Osteoblast (primary cell): Measurements from ENCODE around the gene PERM1. TPM values are rescaled to one million over a fixed set of nuclear protein-coding genes. Genes with fewer than 3 reads are reported as not detected.

Source experiments
- DNase-seq: peaks from one replicate; pipeline ENCODE4 v3.0.0; 2011; ENCODE audit warnings: low spot score, mixed read lengths; ENCODE audit not compliant: insufficient read length; ENCODE audit errors: missing footprints
- H2AFZ ChIP-seq: 2 replicates; pipeline ENCODE4 v1.6.0; 2011; ENCODE audit warnings: mild to moderate bottlenecking, low read length
- H3K27ac ChIP-seq: 2 replicates; pipeline ENCODE4 v1.5.1; 2011; ENCODE audit warnings: mild to moderate bottlenecking, low read depth, low read length, moderate library complexity
- H3K27me3 ChIP-seq: 2 replicates; pipeline ENCODE4 v1.6.0; 2012; ENCODE audit warnings: mild to moderate bottlenecking, control low read depth, inconsistent platforms, low read length, moderate library complexity; ENCODE audit not compliant: insufficient read depth
- H3K36me3 ChIP-seq: 2 replicates; pipeline ENCODE4 v1.5.1; 2011; ENCODE audit warnings: mild to moderate bottlenecking, low read length, control low read depth, moderate library complexity; ENCODE audit not compliant: insufficient read depth
- H3K4me1 ChIP-seq: 2 replicates; pipeline ENCODE4 v1.5.1; 2011; ENCODE audit warnings: mild to moderate bottlenecking, low read length, control low read depth, moderate library complexity; ENCODE audit not compliant: insufficient read depth
- H3K4me2 ChIP-seq: 2 replicates; pipeline ENCODE4 v1.6.0; 2011; ENCODE audit warnings: mild to moderate bottlenecking, low read length; ENCODE audit not compliant: insufficient read depth
- H3K4me3 ChIP-seq: fragments of 200-600 bp; sonication (generic); 3 replicates; pipeline ENCODE4 v1.5.1; 2012; ENCODE audit warnings: mild to moderate bottlenecking, low read length, inconsistent platforms; ENCODE audit not compliant: insufficient read depth
- H3K79me2 ChIP-seq: 2 replicates; pipeline ENCODE4 v1.6.0; 2012; ENCODE audit warnings: mild to moderate bottlenecking, low read length, control low read depth, inconsistent platforms; ENCODE audit not compliant: insufficient read depth
- H3K9me3 ChIP-seq: 2 replicates; pipeline ENCODE4 v1.5.1; 2011; ENCODE audit warnings: low read depth, low read length, control low read depth
- H4K20me1 ChIP-seq: 2 replicates; pipeline ENCODE4 v1.6.0; 2012; ENCODE audit warnings: mild to moderate bottlenecking, low read length, control low read depth; ENCODE audit not compliant: insufficient read depth
- total RNA-seq: library from RNA; depleted of rRNA; stranded (reverse); fragments of >200 nt; gene quantifications from 2 replicates; pipeline ENCODE4 v1.2.3, GENCODE V29; 2012
- TF ChIP-seq, protein P1 (sequence below): IDR thresholded peaks from 2 replicates; pipeline ENCODE4 v1.5.1; 2011; ENCODE audit warnings: mild to moderate bottlenecking, low read depth, low read length, moderate library complexity; ENCODE audit errors: extremely low read depth

PERM1 gene
- total RNA-seq, 1 donor, result not detected

DNA sequence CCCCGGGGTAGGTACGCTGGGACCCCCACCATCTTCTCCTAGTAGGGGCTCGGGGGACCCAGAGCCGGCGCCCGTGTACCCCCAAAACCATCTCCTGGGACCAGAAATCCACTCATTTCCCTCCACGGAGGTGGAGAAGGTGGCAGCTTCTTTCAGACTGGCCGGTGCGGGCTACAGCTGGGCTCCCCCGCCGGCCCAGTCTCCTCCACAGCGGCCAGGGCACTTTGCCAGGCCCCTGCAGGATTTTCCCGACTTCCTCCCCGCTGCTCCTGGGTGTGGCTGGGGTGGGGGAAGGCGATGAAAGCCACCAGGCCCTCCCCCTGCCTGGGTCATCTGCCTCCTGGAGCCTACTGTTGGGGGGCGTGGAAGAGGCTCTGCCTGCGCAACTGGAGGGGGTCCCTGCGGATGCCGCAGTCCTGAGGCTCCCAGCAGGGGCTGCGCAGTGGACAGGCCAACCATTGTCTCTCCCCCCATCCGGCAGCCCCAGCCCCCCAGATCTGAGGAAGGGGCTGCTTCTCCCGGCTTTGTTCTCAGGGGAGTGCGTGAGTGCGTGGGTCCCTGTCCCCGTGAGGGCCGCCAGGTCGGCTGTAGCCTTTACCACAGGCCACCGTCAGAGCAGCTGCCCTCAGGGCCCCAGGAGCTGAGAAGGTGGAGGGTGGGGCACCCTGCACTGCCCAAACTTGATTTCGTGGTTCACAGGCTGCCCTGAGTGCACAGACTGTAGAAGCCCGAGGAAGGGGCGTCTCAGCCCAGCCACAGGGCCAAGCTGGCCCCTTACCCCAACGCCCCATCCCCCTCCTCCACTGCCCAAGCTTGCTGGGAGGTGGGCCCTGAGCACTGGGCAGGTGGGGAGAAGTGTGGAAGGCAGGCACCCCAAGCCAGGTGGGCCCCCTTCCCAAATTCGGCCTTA is 39.4 kb upstream of the PERM1 start:
- no peaks in the 10 kb centered on the region for H3K27me3 ChIP-seq
- peak; percentile 98 for DNase-seq
- H3K4me3 ChIP-seq, result peak overlapping the region; percentile 66
- TF ChIP-seq, protein P1, sequence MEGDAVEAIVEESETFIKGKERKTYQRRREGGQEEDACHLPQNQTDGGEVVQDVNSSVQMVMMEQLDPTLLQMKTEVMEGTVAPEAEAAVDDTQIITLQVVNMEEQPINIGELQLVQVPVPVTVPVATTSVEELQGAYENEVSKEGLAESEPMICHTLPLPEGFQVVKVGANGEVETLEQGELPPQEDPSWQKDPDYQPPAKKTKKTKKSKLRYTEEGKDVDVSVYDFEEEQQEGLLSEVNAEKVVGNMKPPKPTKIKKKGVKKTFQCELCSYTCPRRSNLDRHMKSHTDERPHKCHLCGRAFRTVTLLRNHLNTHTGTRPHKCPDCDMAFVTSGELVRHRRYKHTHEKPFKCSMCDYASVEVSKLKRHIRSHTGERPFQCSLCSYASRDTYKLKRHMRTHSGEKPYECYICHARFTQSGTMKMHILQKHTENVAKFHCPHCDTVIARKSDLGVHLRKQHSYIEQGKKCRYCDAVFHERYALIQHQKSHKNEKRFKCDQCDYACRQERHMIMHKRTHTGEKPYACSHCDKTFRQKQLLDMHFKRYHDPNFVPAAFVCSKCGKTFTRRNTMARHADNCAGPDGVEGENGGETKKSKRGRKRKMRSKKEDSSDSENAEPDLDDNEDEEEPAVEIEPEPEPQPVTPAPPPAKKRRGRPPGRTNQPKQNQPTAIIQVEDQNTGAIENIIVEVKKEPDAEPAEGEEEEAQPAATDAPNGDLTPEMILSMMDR, result no peak
- H3K4me1 ChIP-seq, result peaks cover 3% of the 10 kb centered on the region
- no peaks in the 10 kb centered on the region for H3K79me2 ChIP-seq
- H3K36me3 ChIP-seq, result no peaks in the 10 kb centered on the region
- no peak overlapping the region for H2AFZ ChIP-seq
- peaks cover 4% of the 10 kb centered on the region for H4K20me1 ChIP-seq
- H3K9me3 ChIP-seq, result no peaks in the 10 kb centered on the region
- H3K4me2 ChIP-seq, result peak overlapping the region; percentile 61
- no peak overlapping the region for H3K27ac ChIP-seq

DNA sequence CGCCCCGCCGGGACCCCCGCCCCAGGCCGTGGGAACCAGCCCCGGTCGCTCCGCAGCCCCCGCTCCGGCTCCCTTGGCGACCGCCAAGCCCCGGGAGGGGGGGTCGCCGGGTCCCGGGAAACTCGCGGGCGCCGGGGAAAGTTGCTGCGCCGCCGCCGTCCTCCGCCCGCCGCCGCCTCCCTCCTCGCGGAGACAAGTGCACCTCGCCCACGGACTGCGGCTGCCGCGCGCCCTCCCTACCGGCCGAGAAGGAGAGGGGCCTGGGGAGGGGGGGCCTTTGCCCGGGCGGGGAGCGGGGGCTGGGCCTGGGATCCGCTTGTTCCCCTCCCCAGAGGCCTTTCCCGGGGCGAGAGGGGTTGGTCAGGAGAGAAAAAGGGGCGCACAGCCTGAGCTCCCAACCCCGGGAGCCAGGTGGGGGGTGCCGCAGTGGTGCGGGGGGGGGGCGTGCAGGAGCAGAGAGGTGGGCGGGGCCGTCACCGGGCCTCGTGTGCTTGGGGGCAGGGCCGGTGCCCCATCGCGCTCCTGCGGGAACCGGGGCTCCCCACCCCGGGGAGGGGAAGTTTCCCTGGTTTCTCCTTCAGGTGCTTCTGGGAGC is 38.6 kb upstream of the PERM1 start:
- peak; percentile 93 for DNase-seq
- no peaks in the 10 kb centered on the region for H3K36me3 ChIP-seq

DNA sequence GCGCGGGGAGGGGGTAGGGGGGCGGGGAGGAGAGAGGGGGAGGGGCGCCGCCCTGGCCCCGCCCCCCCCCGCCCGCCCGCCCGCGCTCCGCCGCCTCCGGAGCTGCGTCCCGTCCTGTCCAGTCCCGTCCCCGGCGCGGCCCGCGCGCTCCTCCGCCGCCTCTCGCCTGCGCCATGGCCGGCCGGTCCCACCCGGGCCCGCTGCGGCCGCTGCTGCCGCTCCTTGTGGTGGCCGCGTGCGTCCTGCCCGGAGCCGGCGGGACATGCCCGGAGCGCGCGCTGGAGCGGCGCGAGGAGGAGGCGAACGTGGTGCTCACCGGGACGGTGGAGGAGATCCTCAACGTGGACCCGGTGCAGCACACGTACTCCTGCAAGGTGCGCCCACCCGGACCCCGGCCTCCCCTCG is 38.1 kb upstream of the PERM1 start, which contains the start of gene AGRN:
Gene AGRN, plus strand, starts transcription at position 121 of the 405 bp plus-strand sequence. Its CDS starts 53 bp downstream, at position 174.
- Histone ChIP-seq H3K27ac (no peak within 1 kb of the TSS), H3K4me2 (peak within 1 kb of the TSS; percentile 71), H3K4me3 (peak within 1 kb of the TSS; percentile 66), H3K27me3 (no peaks in the 10 kb centered on the region), H3K79me2 (no peaks in the 10 kb centered on the region), H4K20me1 (peaks cover 4% of the 10 kb centered on the region), H3K9me3 (no peaks in the 10 kb centered on the region), H2AFZ (peak within 1 kb of the TSS; percentile 81), H3K36me3 (no peaks in the 10 kb centered on the region), H3K4me1 (peaks cover 3% of the 10 kb centered on the region)
- DNase-seq, result no peak
- TF ChIP-seq, protein P1, result no peak

More for the DNA sequence above, 38.6 kb upstream of the PERM1 start:
- TF ChIP-seq, protein P1, result no peak
- peaks cover 3% of the 10 kb centered on the region for H3K4me1 ChIP-seq
- no peak overlapping the region for H2AFZ ChIP-seq
- peak overlapping the region; percentile 66 for H3K4me3 ChIP-seq
- no peaks in the 10 kb centered on the region for H3K79me2 ChIP-seq
- H3K4me2 ChIP-seq, result peak overlapping the region; percentile 71
- peaks cover 4% of the 10 kb centered on the region for H4K20me1 ChIP-seq
- no peak overlapping the region for H3K27ac ChIP-seq
- no peaks in the 10 kb centered on the region for H3K9me3 ChIP-seq
- no peaks in the 10 kb centered on the region for H3K27me3 ChIP-seq
